Mammary epithelial cell (primary cell): ENCODE data around the gene GRIP1.

Experiments used
- EZH2 ChIP-seq: IDR thresholded peaks from 2 replicates; pipeline ENCODE4 v1.6.1; 2012; ENCODE audit warnings: low read length, inconsistent platforms, borderline replicate concordance
- TF ChIP-seq, protein P1 (sequence below), 2 donors: IDR thresholded peaks in 1 of 2; conservative IDR thresholded peaks in 1 of 2; 2 replicates each; pipeline ENCODE4 v1.5.1; 2011 to 2012; ENCODE audit warnings: inconsistent platforms in 2 of 2, low read length in 2 of 2, mild to moderate bottlenecking in 2 of 2, control low read depth in 1 of 2, low read depth in 1 of 2; ENCODE audit not compliant: insufficient read depth in 1 of 2; ENCODE audit errors: extremely low read depth in 1 of 2

GRCh38 chr12:66552716-66553115, 126.2 kb downstream of the GRIP1 start:
- TF ChIP-seq, protein P1, sequence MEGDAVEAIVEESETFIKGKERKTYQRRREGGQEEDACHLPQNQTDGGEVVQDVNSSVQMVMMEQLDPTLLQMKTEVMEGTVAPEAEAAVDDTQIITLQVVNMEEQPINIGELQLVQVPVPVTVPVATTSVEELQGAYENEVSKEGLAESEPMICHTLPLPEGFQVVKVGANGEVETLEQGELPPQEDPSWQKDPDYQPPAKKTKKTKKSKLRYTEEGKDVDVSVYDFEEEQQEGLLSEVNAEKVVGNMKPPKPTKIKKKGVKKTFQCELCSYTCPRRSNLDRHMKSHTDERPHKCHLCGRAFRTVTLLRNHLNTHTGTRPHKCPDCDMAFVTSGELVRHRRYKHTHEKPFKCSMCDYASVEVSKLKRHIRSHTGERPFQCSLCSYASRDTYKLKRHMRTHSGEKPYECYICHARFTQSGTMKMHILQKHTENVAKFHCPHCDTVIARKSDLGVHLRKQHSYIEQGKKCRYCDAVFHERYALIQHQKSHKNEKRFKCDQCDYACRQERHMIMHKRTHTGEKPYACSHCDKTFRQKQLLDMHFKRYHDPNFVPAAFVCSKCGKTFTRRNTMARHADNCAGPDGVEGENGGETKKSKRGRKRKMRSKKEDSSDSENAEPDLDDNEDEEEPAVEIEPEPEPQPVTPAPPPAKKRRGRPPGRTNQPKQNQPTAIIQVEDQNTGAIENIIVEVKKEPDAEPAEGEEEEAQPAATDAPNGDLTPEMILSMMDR (conservative IDR thresholded peaks at IDR 0.05 in 1 of 2, IDR thresholded peaks at IDR 0.05 in 1 of 2; ENCODE audit: extremely low read depth in 1 of 2, insufficient read depth in 1 of 2, low read depth in 1 of 2, low read length in 2 of 2): no peak
- TF ChIP-seq EZH2: no peak
